Stimulated activated naive B cell treated with anti-CD40 and anti-IgM and Interleukin-4, amounts not matched to agents 10 μg/mL and 1 μg/mL and 100 μg/mL, for 72 hours (primary cell): ENCODE results near the gene FTL.

ENCODE experiments used
- ATAC-seq, 2 donors: fragments of 150-1000 bp; cut with Tn5 transposase; replicated peaks; 2 replicates each; pipeline ENCODE4 v1.10.0; 2021; ENCODE audit warnings: moderate library complexity in 1 of 2
- DNase-seq: peaks from one replicate; pipeline ENCODE4 v3.0.0; 2021
- H3K27ac Mint-ChIP-seq: one replicate; pipeline ENCODE4 v1.8.0; 2022; ENCODE audit warnings: mild to moderate bottlenecking, mixed read lengths
- H3K27me3 Mint-ChIP-seq, 2 donors: one replicate each; pipeline ENCODE4 v1.8.0; 2022; ENCODE audit warnings: mixed read lengths in 2 of 2
- H3K36me3 Mint-ChIP-seq, 2 donors: one replicate each; pipeline ENCODE4 v1.8.0; 2022; ENCODE audit warnings: mixed read lengths in 2 of 2, mild to moderate bottlenecking in 1 of 2
- H3K4me1 Mint-ChIP-seq, 2 donors: one replicate each; pipeline ENCODE4 v1.8.0; 2022; ENCODE audit warnings: mixed read lengths in 2 of 2, mild to moderate bottlenecking in 1 of 2
- H3K4me3 Mint-ChIP-seq, 2 donors: one replicate each; pipeline ENCODE4 v1.8.0; 2022; ENCODE audit warnings: mild to moderate bottlenecking in 2 of 2, mixed read lengths in 2 of 2, moderate library complexity in 1 of 2
- H3K9me3 Mint-ChIP-seq, 2 donors: one replicate each; pipeline ENCODE4 v1.8.0; 2022; ENCODE audit warnings: mixed read lengths in 2 of 2, mild to moderate bottlenecking in 1 of 2

FTL gene

GRCh38 chr19:48953990-48954594, 11.0 kb upstream of the FTL start:
- Mint-ChIP-seq H3K27me3 (no peaks in the 10 kb centered on the region), H3K36me3 (peaks cover 21 to 36% of the 10 kb centered on the region in 2 donors), H3K27ac (peak overlapping the region; percentile 87), H3K9me3 (no peaks in the 10 kb centered on the region), H3K4me1 (peaks cover 19 to 35% of the 10 kb centered on the region in 2 donors), H3K4me3 (peak overlapping the region; percentile 87 to 92)
- ATAC-seq (no peak), DNase-seq (no peak)

GRCh38 chr19:48954595-48955307, 10.4 kb upstream of the FTL start, which contains the start of gene BAX:
Gene BAX (plus strand): TSS chr19:48954875. CDS start chr19:48954929, 54 bp downstream.
- peak within 1 kb of the TSS; percentile 92 to 94 for H3K4me3 Mint-ChIP-seq
- ATAC-seq = peak; percentile 92 to 94
- H3K36me3 Mint-ChIP-seq = peaks cover 21 to 38% of the 10 kb centered on the region in 2 donors
- no peaks in the 10 kb centered on the region for H3K27me3 Mint-ChIP-seq
- peak; percentile 96 for DNase-seq
- H3K9me3 Mint-ChIP-seq = no peaks in the 10 kb centered on the region
- peak within 1 kb of the TSS; percentile 97 for H3K27ac Mint-ChIP-seq
- peaks cover 19 to 37% of the 10 kb centered on the region in 2 donors for H3K4me1 Mint-ChIP-seq

GRCh38 chr19:48955308-48955958, 9.7 kb upstream of the FTL start:
- Mint-ChIP-seq H3K4me3 (peak overlapping the region; percentile 92 to 94), H3K4me1 (peaks cover 19 to 37% of the 10 kb centered on the region in 2 donors), H3K27me3 (no peaks in the 10 kb centered on the region), H3K36me3 (peaks cover 21 to 39% of the 10 kb centered on the region in 2 donors), H3K9me3 (no peaks in the 10 kb centered on the region), H3K27ac (peak overlapping the region; percentile 97)
- no peak for ATAC-seq
- no peak for DNase-seq

GRCh38 chr19:48958006-48958405, 7.1 kb upstream of the FTL start:
- DNase-seq = no peak
- H3K4me3 Mint-ChIP-seq = no peak overlapping the region
- H3K9me3 Mint-ChIP-seq = peaks cover 0 to 2% of the 10 kb centered on the region in 2 donors
- no peak for ATAC-seq
- H3K4me1 Mint-ChIP-seq = peaks cover 37 to 60% of the 10 kb centered on the region in 2 donors
- H3K27me3 Mint-ChIP-seq = no peaks in the 10 kb centered on the region
- no peak overlapping the region for H3K27ac Mint-ChIP-seq
- H3K36me3 Mint-ChIP-seq = peaks cover 33 to 58% of the 10 kb centered on the region in 2 donors

- no peaks in the 10 kb centered on the region for H3K27me3 Mint-ChIP-seq
- H3K4me3 Mint-ChIP-seq = no peak overlapping the region
- peaks cover 33 to 58% of the 10 kb centered on the region in 2 donors for H3K36me3 Mint-ChIP-seq
- H3K27ac Mint-ChIP-seq = peak overlapping the region; percentile 82
- peaks cover 0 to 2% of the 10 kb centered on the region in 2 donors for H3K9me3 Mint-ChIP-seq
- H3K4me1 Mint-ChIP-seq = peaks cover 48 to 72% of the 10 kb centered on the region in 2 donors
- ATAC-seq = no peak
- DNase-seq = no peak
These were observed 5.5 kb upstream of the FTL start for GRCh38 chr19:48959341-48960239.

GRCh38 chr19:48961051-48961649, 4.0 kb upstream of the FTL start:
- Mint-ChIP-seq H3K9me3 (peaks cover 0 to 2% of the 10 kb centered on the region in 2 donors), H3K4me1 (peaks cover 44 to 75% of the 10 kb centered on the region in 2 donors), H3K4me3 (peak overlapping the region in 1 of 2 donors; percentile 24), H3K36me3 (peaks cover 40 to 61% of the 10 kb centered on the region in 2 donors), H3K27me3 (no peaks in the 10 kb centered on the region), H3K27ac (peak overlapping the region; percentile 78)
- DNase-seq (no peak), ATAC-seq (no peak)

GRCh38 chr19:48961673-48962028, 3.5 kb upstream of the FTL start:
- peaks cover 42 to 62% of the 10 kb centered on the region in 2 donors for H3K36me3 Mint-ChIP-seq
- DNase-seq (no peak), ATAC-seq (no peak)
- H3K27ac Mint-ChIP-seq = peak overlapping the region; percentile 99
- peaks cover 45 to 77% of the 10 kb centered on the region in 2 donors for H3K4me1 Mint-ChIP-seq
- peaks cover 0 to 5% of the 10 kb centered on the region in 2 donors for H3K9me3 Mint-ChIP-seq
- H3K27me3 Mint-ChIP-seq = no peaks in the 10 kb centered on the region
- peak overlapping the region; percentile 99 for H3K4me3 Mint-ChIP-seq

GRCh38 chr19:48962029-48962848, 2.9 kb upstream of the FTL start:
- peaks cover 44 to 62% of the 10 kb centered on the region in 2 donors for H3K36me3 Mint-ChIP-seq
- H3K27me3 Mint-ChIP-seq = no peaks in the 10 kb centered on the region
- H3K4me3 Mint-ChIP-seq = peak overlapping the region; percentile 99
- peaks cover 45 to 77% of the 10 kb centered on the region in 2 donors for H3K4me1 Mint-ChIP-seq
- ATAC-seq (peak; percentile 49 to 56), DNase-seq (peak; percentile 62)
- H3K27ac Mint-ChIP-seq = peak overlapping the region; percentile 99
- H3K9me3 Mint-ChIP-seq = peaks cover 0 to 5% of the 10 kb centered on the region in 2 donors

GRCh38 chr19:48962849-48963165, 2.3 kb upstream of the FTL start:
- no peak for ATAC-seq
- Mint-ChIP-seq H3K9me3 (peaks cover 0 to 5% of the 10 kb centered on the region in 2 donors), H3K27ac (peak overlapping the region; percentile 99), H3K36me3 (peaks cover 49 to 63% of the 10 kb centered on the region in 2 donors), H3K4me1 (peaks cover 50 to 79% of the 10 kb centered on the region in 2 donors), H3K4me3 (peak overlapping the region; percentile 99), H3K27me3 (no peaks in the 10 kb centered on the region)
- no peak for DNase-seq

- DNase-seq (peak; percentile 62), ATAC-seq (peak; percentile 28 to 29)
- Mint-ChIP-seq H3K4me1 (peaks cover 57 to 84% of the 10 kb centered on the region in 2 donors), H3K36me3 (peaks cover 47 to 62% of the 10 kb centered on the region in 2 donors), H3K9me3 (peaks cover 0 to 5% of the 10 kb centered on the region in 2 donors), H3K27ac (peak overlapping the region; percentile 99), H3K27me3 (no peaks in the 10 kb centered on the region), H3K4me3 (peak overlapping the region; percentile 99)
These were observed 1.5 kb upstream of the FTL start for GRCh38 chr19:48963371-48964204.

- Mint-ChIP-seq H3K36me3 (peaks cover 50 to 62% of the 10 kb centered on the region in 2 donors), H3K27ac (peak overlapping the region; percentile 99), H3K27me3 (no peaks in the 10 kb centered on the region), H3K4me3 (peak overlapping the region; percentile 99), H3K4me1 (peaks cover 55 to 82% of the 10 kb centered on the region in 2 donors), H3K9me3 (peaks cover 0 to 5% of the 10 kb centered on the region in 2 donors)
- no peak for ATAC-seq
- DNase-seq = no peak
These were observed 687 bp upstream of the FTL start for GRCh38 chr19:48964205-48965039.
